K562 (cell line): ENCODE results near the gene ANKRD13D. TPM values are rescaled to one million over a fixed set of nuclear protein-coding genes. Genes with fewer than 3 reads are reported as not detected.

Experiments
- CEBPG ChIP-seq, 3 experiments: fragments of 200-800 bp in 1 of 3; sonication (Bioruptor generic) in 1 of 3; sonication (generic) in 1 of 3; formaldehyde crosslinking in 1 of 3; IDR thresholded peaks in 2 of 3; conservative IDR thresholded peaks in 1 of 3; 2 replicates each; pipeline versions ENCODE4 v1.6.1 to v1.8.0; 2016 to 2022; ENCODE audit warnings: missing compliant biosample characterization in 2 of 3, missing genetic modification characterization in 2 of 3, mild to moderate bottlenecking in 1 of 3, missing genetic modification reagents in 1 of 3
- DPF2 ChIP-seq: fragments of 450-650 bp; IDR thresholded peaks from 2 replicates; pipeline ENCODE4 v1.6.1; 2016
- ELF2 ChIP-seq: fragments of 250-450 bp; sonication (Bioruptor Pico); IDR thresholded peaks from 2 replicates; pipeline ENCODE4 v1.5.0; 2021; ENCODE audit warnings: mild to moderate bottlenecking
- FOSL1 ChIP-seq: fragments of 200-800 bp; sonication (Bioruptor generic); conservative IDR thresholded peaks from 2 replicates; pipeline ENCODE4 v1.6.1; 2016; ENCODE audit warnings: missing genetic modification characterization, missing compliant biosample characterization
- FOXP1 ChIP-seq: sonication (generic); formaldehyde crosslinking; IDR thresholded peaks from 2 replicates; pipeline ENCODE4 v1.8.0; 2022; ENCODE audit warnings: mild to moderate bottlenecking, missing genetic modification reagents
- GTF2A2 ChIP-seq: IDR thresholded peaks from 2 replicates; pipeline ENCODE4 v1.6.1; 2016; ENCODE audit warnings: mild to moderate bottlenecking, missing genetic modification characterization, missing compliant biosample characterization
- ILK ChIP-seq: fragments of 450-650 bp; IDR thresholded peaks from 2 replicates; pipeline ENCODE4 v1.6.1; 2016; ENCODE audit warnings: missing genetic modification characterization, low read depth, mild to moderate bottlenecking, missing compliant biosample characterization, moderate library complexity, borderline replicate concordance
- NFE2 ChIP-seq: IDR thresholded peaks from 2 replicates; pipeline ENCODE4 v1.6.1; 2014; ENCODE audit warnings: antibody characterized with exemption, low read depth
- NR2C1 ChIP-seq, 2 experiments: fragments of 450-650 bp; IDR thresholded peaks; 2 replicates each; pipeline ENCODE4 v1.6.1; 2017; ENCODE audit warnings: mild to moderate bottlenecking in 2 of 2, antibody characterized with exemption in 1 of 2, inconsistent platforms in 1 of 2, missing compliant biosample characterization in 1 of 2, missing genetic modification characterization in 1 of 2
- OTX1 ChIP-seq: fragments of 450-650 bp; formaldehyde crosslinking; IDR thresholded peaks from 2 replicates; pipeline ENCODE4 v1.4.0; 2022; ENCODE audit warnings: mild to moderate bottlenecking
- PHB2 ChIP-seq: fragments of 450-650 bp; IDR thresholded peaks from 2 replicates; pipeline ENCODE4 v1.6.1; 2017; ENCODE audit warnings: low read depth
- PHF8 ChIP-seq: fragments of 200-600 bp; sonication (generic); IDR thresholded peaks from 2 replicates; pipeline ENCODE4 v1.6.1; 2012; ENCODE audit warnings: mixed run types, mild to moderate bottlenecking, inconsistent platforms, low read length, moderate library complexity, borderline replicate concordance
- PTTG1 ChIP-seq: fragments of 450-650 bp; IDR thresholded peaks from 2 replicates; pipeline ENCODE4 v1.6.1; 2016; ENCODE audit warnings: low read depth, mild to moderate bottlenecking, missing genetic modification characterization, missing compliant biosample characterization
- RCOR1 ChIP-seq, 2 experiments: IDR thresholded peaks; 2 replicates each; pipeline ENCODE4 v1.6.1; 2012; ENCODE audit warnings: low read depth in 2 of 2, low read length in 2 of 2, borderline replicate concordance in 1 of 2, improper control_type of control experiment in 1 of 2
- SMAD4 ChIP-seq: fragments of 250-450 bp; sonication (Bioruptor Pico); conservative IDR thresholded peaks from 2 replicates; pipeline ENCODE4 v1.8.0; 2021; ENCODE audit warnings: inconsistent platforms, mild to moderate bottlenecking, moderate library complexity
- TAL1 ChIP-seq: fragments of 450-650 bp; IDR thresholded peaks from 2 replicates; pipeline ENCODE4 v1.6.1; 2016; ENCODE audit warnings: mild to moderate bottlenecking
- TARDBP ChIP-seq: fragments of 450-650 bp; IDR thresholded peaks from 2 replicates; pipeline ENCODE4 v1.6.1; 2016
- TCF15 ChIP-seq: fragments of 250-450 bp; sonication (Bioruptor Pico); IDR thresholded peaks from 2 replicates; pipeline ENCODE4 v1.8.0; 2022; ENCODE audit warnings: moderate library complexity, mild to moderate bottlenecking, inconsistent platforms
- TCF3 ChIP-seq: sonication (generic); formaldehyde crosslinking; IDR thresholded peaks from 2 replicates; pipeline ENCODE4 v1.4.0; 2020; ENCODE audit warnings: mild to moderate bottlenecking, missing genetic modification reagents
- ZKSCAN8 ChIP-seq: fragments of 200-800 bp; sonication (Bioruptor generic); IDR thresholded peaks from 2 replicates; pipeline ENCODE4 v1.6.1; 2016; ENCODE audit warnings: missing genetic modification characterization, missing compliant biosample characterization
- ZNF3 ChIP-seq: fragments of 250-450 bp; sonication (Bioruptor Pico); IDR thresholded peaks from 2 replicates; pipeline ENCODE4 v1.5.0; 2021; ENCODE audit warnings: mild to moderate bottlenecking, moderate library complexity
- ZNF76 ChIP-seq: fragments of 250-450 bp; sonication (Bioruptor Pico); IDR thresholded peaks from 2 replicates; pipeline ENCODE4 v1.4.0; 2020; ENCODE audit warnings: mild to moderate bottlenecking, moderate library complexity, borderline replicate concordance
- ZSCAN32 ChIP-seq: fragments of 450-650 bp; formaldehyde crosslinking; IDR thresholded peaks from 2 replicates; pipeline ENCODE4 v1.4.0; 2020; ENCODE audit warnings: mild to moderate bottlenecking, moderate library complexity
- polyA plus RNA-seq, 8 experiments: library from polyadenylated mRNA; depleted of rRNA in 4 of 8; stranded (reverse) in 5 of 8; unstranded in 3 of 8; fragments of >200 nt; fragmentation: Nextera tagmentation in 2 of 8; fragmentation: Illumina TruSeq in 1 of 8; extraction: Ambion mirVana in 2 of 8; extraction: Trizol in 1 of 8; gene quantifications; 2 replicates each; pipeline versions ENCODE4 v1.2.1 to v1.2.3, GENCODE V29; 2011 to 2014; ENCODE audit warnings: inconsistent platforms in 1 of 8, missing spikeins in 1 of 8
- total RNA-seq, 7 experiments: library from RNA; depleted of rRNA in 6 of 7; stranded (reverse); fragments of >200 nt in 6 of 7; fragmentation: Illumina TruSeq in 2 of 7; extraction: Trizol in 2 of 7; gene quantifications; 2 replicates each; pipeline versions ENCODE4 v1.2.1 to v1.2.3, GENCODE V29; 2011 to 2021; ENCODE audit warnings: low replicate concordance in 1 of 7
- TF ChIP-seq, protein P1 (sequence below), 3 experiments: fragments of 200-800 bp in 1 of 3; fragments of 250-450 bp in 1 of 3; fragments of 450-650 bp in 1 of 3; sonication (Bioruptor Pico) in 1 of 3; sonication (Bioruptor generic) in 1 of 3; formaldehyde crosslinking in 1 of 3; IDR thresholded peaks; 2 replicates each; pipeline versions ENCODE4 v1.6.1 to v1.8.0; 2016 to 2022; ENCODE audit warnings: mild to moderate bottlenecking in 2 of 3, missing genetic modification characterization in 2 of 3, missing compliant biosample characterization in 1 of 3, moderate library complexity in 1 of 3

ANKRD13D gene
- total and polyA plus RNA-seq, 9 of the 15 experiments (the other 6 are each of a cell fraction or from before 2014, with no cell fraction given) = 0.94 to 40.9 (median 22.4) TPM

- 0 out of 2 replicates have a peak, but pooled peaks have one; percentile 35 for TF ChIP-seq FOXP1
- peak; percentile 31; the same call in 1 of the 2 replicates for TF ChIP-seq NFE2
- TF ChIP-seq SMAD4 (CRISPR knock-in tag) = peak; percentile 95
- TF ChIP-seq PHF8 = no peak
- TF ChIP-seq PTTG1 = 0 out of 2 replicates have a peak, but pooled peaks have one; percentile 36
- TF ChIP-seq CEBPG (CRISPR knock-in tag; IDR thresholded peaks at IDR 0.05) = no peak
- TF ChIP-seq CEBPG (tag; conservative IDR thresholded peaks at IDR 0.05 in 1 of 2, IDR thresholded peaks at IDR 0.05 in 1 of 2) = peak in 1 of 2 experiments; percentile 63; a peak in 3 of 4 replicates
- no peak for TF ChIP-seq ZSCAN32 (CRISPR knock-in tag)
- peak; percentile 65; the same call in 1 of the 2 replicates for TF ChIP-seq ELF2 (CRISPR knock-in tag)
- TF ChIP-seq ZNF3 (CRISPR knock-in tag) = no peak
- TF ChIP-seq, protein P1, sequence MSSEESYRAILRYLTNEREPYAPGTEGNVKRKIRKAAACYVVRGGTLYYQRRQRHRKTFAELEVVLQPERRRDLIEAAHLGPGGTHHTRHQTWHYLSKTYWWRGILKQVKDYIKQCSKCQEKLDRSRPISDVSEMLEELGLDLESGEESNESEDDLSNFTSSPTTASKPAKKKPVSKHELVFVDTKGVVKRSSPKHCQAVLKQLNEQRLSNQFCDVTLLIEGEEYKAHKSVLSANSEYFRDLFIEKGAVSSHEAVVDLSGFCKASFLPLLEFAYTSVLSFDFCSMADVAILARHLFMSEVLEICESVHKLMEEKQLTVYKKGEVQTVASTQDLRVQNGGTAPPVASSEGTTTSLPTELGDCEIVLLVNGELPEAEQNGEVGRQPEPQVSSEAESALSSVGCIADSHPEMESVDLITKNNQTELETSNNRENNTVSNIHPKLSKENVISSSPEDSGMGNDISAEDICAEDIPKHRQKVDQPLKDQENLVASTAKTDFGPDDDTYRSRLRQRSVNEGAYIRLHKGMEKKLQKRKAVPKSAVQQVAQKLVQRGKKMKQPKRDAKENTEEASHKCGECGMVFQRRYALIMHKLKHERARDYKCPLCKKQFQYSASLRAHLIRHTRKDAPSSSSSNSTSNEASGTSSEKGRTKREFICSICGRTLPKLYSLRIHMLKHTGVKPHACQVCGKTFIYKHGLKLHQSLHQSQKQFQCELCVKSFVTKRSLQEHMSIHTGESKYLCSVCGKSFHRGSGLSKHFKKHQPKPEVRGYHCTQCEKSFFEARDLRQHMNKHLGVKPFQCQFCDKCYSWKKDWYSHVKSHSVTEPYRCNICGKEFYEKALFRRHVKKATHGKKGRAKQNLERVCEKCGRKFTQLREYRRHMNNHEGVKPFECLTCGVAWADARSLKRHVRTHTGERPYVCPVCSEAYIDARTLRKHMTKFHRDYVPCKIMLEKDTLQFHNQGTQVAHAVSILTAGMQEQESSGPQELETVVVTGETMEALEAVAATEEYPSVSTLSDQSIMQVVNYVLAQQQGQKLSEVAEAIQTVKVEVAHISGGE (CRISPR knock-in tag; IDR thresholded peaks at IDR 0.05) = peak in 1 of 3 experiments; percentile 86; a peak in 2 of 6 replicates
- TF ChIP-seq TARDBP = peak; percentile 80; the same call in 1 of the 2 replicates
- TF ChIP-seq RCOR1 (IDR thresholded peaks at IDR 0.05; ENCODE audit: borderline replicate concordance in 1 of 2, low read depth in 2 of 2, low read length in 2 of 2) = peak; percentile 79 to 96; a peak in 3 of 4 replicates
- no peak for TF ChIP-seq ILK (tag)
- TF ChIP-seq NR2C1 (IDR thresholded peaks at IDR 0.05) = no peak
- peak; percentile 80 for TF ChIP-seq NR2C1 (tag; IDR thresholded peaks at IDR 0.05)
- 0 out of 2 replicates have a peak, but pooled peaks have one; percentile 39 for TF ChIP-seq ZKSCAN8 (CRISPR knock-in tag)
- peak; percentile 98 for TF ChIP-seq TAL1
- TF ChIP-seq DPF2 = peak; percentile 89
- TF ChIP-seq GTF2A2 (tag) = no peak
- TF ChIP-seq PHB2 = peak; percentile 89
- TF ChIP-seq OTX1 (CRISPR knock-in tag) = peak; percentile 30; the same call in 1 of the 2 replicates
- TF ChIP-seq ZNF76 (CRISPR knock-in tag) = peak; percentile 78; the same call in 1 of the 2 replicates
- peak; percentile 95 for TF ChIP-seq TCF3 (CRISPR knock-in tag)
- TF ChIP-seq FOSL1 (tag) = peak; percentile 78
- peak; percentile 36; the same call in 1 of the 2 replicates for TF ChIP-seq TCF15 (CRISPR knock-in tag)
Measured at GRCh38 chr11:67347964-67348749, 59.1 kb downstream of the ANKRD13D start (continued).
